OCI-LY7 (cell line): Measurements from ENCODE around the gene ZSWIM9. TPM values are rescaled to one million over a fixed set of nuclear protein-coding genes. Genes with fewer than 3 reads are reported as not detected.

Source experiments
- BruUV-seq: library from RNA; stranded (reverse); fragments of 400-500 nt; replicated peaks from 2 replicates; lab custom pipeline; 2021; lab: Mats Ljungman, UMichigan
- CTCF ChIA-PET: fragments of 300-600 bp; sonication (Branson Sonifier 250); formaldehyde crosslinking; loops from one replicate; lab custom pipeline; 2022; ENCODE audit warnings: antibody characterized with exemption; ENCODE audit not compliant: unreplicated experiment; lab: Charles Lee
- POLR2A ChIA-PET: fragments of 300-600 bp; sonication (Branson Sonifier 250); formaldehyde crosslinking; loops from one replicate; lab custom pipeline; 2022; ENCODE audit warnings: antibody characterized with exemption; lab: Charles Lee
- DNase-seq: peaks from one replicate; pipeline ENCODE4 v3.0.0-alpha.2; 2015; ENCODE audit warnings: low spot score
- H2AFZ ChIP-seq: fragments of 200-600 bp; sonication (generic), shearing (Covaris generic); 2 replicates; pipeline ENCODE4 v1.6.1; 2014; ENCODE audit warnings: mild to moderate bottlenecking, antibody characterized with exemption, low read length, moderate library complexity
- H3K27ac ChIP-seq: fragments of 200-600 bp; sonication (generic); 2 replicates; pipeline ENCODE4 v1.5.1; 2014; ENCODE audit warnings: mixed run types, low read depth, mild to moderate bottlenecking, moderate library complexity, low read length, inconsistent platforms; ENCODE audit not compliant: poor library complexity, severe bottlenecking
- H3K36me3 ChIP-seq: fragments of 200-600 bp; sonication (generic); 2 replicates; pipeline ENCODE4 v1.6.1; 2014; ENCODE audit warnings: mild to moderate bottlenecking, antibody characterized with exemption, low read length, moderate library complexity, mixed read lengths; ENCODE audit not compliant: insufficient read depth
- H3K4me1 ChIP-seq: fragments of 200-600 bp; sonication (generic); 2 replicates; pipeline ENCODE4 v1.5.1; 2014; ENCODE audit warnings: mild to moderate bottlenecking, low read length; ENCODE audit not compliant: insufficient read depth, poor library complexity, severe bottlenecking
- H3K4me2 ChIP-seq: fragments of 200-600 bp; sonication (generic); 2 replicates; pipeline ENCODE4 v1.6.1; 2014; ENCODE audit warnings: mild to moderate bottlenecking, low read length
- H3K4me3 ChIP-seq: fragments of 200-600 bp; sonication (generic); 2 replicates; pipeline ENCODE4 v1.5.1; 2014; ENCODE audit warnings: mild to moderate bottlenecking, low read depth, low read length; ENCODE audit not compliant: poor library complexity, severe bottlenecking
- H3K79me2 ChIP-seq: fragments of 200-600 bp; sonication (generic); 2 replicates; pipeline ENCODE4 v1.6.1; 2016; ENCODE audit warnings: low read depth, mild to moderate bottlenecking, low read length, moderate library complexity, mixed read lengths; ENCODE audit not compliant: insufficient read depth
- H3K9me2 ChIP-seq: fragments of 200-600 bp; sonication (generic); 2 replicates; pipeline ENCODE4 v1.6.1; 2016; ENCODE audit warnings: mild to moderate bottlenecking, low read length, mixed read lengths; ENCODE audit not compliant: insufficient read depth
- H3K9me3 ChIP-seq: fragments of 200-600 bp; sonication (generic); 2 replicates; pipeline ENCODE4 v1.6.1; 2014; ENCODE audit warnings: mild to moderate bottlenecking, mixed run types, low read length, mixed read lengths
- H4K20me1 ChIP-seq: fragments of 200-600 bp; sonication (generic); 2 replicates; pipeline ENCODE4 v1.6.1; 2014; ENCODE audit warnings: mild to moderate bottlenecking, antibody characterized with exemption, low read length, moderate library complexity, mixed read lengths; ENCODE audit not compliant: insufficient read depth
- EZH2phosphoT487 ChIP-seq: fragments of 200-600 bp; sonication (generic); IDR thresholded peaks from 2 replicates; pipeline ENCODE4 v1.6.1; 2018; ENCODE audit warnings: low read depth, borderline replicate concordance, mild to moderate bottlenecking, mixed run types, antibody characterized with exemption, low read length, moderate library complexity, mixed read lengths
- intact Hi-C: fragments of 100-400 bp; cut with micrococcal nuclease; formaldehyde crosslinking; loops from one replicate; pipeline ENCODE4 v1.10.0; 2022; ENCODE audit not compliant: unreplicated experiment
- total RNA-seq, 2 experiments: library from RNA; depleted of rRNA in 1 of 2; stranded (reverse); fragments of >200 nt in 1 of 2; shearing (Covaris generic) in 1 of 2; gene quantifications; 2 replicates each; pipeline ENCODE4 v1.2.3, GENCODE V29; 2014 to 2022
- TF ChIP-seq, protein P1 (sequence below): fragments of 200-600 bp; sonication (generic); conservative IDR thresholded peaks from 2 replicates; pipeline ENCODE4 v1.5.1; 2014; ENCODE audit warnings: mild to moderate bottlenecking, antibody characterized with exemption, low read length, moderate library complexity, mixed read lengths

The ZSWIM9 gene
- total RNA-seq, 2 experiments from 2014 or later = 4.5 to 10.5 TPM

- Histone ChIP-seq H3K9me2 (no peaks in the 10 kb centered on the region), H3K79me2 (no peaks in the 10 kb centered on the region), H3K27ac (no peak overlapping the region), H2AFZ (no peak overlapping the region), H4K20me1 (no peaks in the 10 kb centered on the region), H3K4me2 (no peak overlapping the region), H3K4me3 (no peak overlapping the region), H3K9me3 (no peaks in the 10 kb centered on the region), H3K4me1 (peaks cover 7% of the 10 kb centered on the region), H3K36me3 (peaks cover 96% of the 10 kb centered on the region)
- intact Hi-C loops = no loop called here
- TF ChIP-seq, protein P1, sequence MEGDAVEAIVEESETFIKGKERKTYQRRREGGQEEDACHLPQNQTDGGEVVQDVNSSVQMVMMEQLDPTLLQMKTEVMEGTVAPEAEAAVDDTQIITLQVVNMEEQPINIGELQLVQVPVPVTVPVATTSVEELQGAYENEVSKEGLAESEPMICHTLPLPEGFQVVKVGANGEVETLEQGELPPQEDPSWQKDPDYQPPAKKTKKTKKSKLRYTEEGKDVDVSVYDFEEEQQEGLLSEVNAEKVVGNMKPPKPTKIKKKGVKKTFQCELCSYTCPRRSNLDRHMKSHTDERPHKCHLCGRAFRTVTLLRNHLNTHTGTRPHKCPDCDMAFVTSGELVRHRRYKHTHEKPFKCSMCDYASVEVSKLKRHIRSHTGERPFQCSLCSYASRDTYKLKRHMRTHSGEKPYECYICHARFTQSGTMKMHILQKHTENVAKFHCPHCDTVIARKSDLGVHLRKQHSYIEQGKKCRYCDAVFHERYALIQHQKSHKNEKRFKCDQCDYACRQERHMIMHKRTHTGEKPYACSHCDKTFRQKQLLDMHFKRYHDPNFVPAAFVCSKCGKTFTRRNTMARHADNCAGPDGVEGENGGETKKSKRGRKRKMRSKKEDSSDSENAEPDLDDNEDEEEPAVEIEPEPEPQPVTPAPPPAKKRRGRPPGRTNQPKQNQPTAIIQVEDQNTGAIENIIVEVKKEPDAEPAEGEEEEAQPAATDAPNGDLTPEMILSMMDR = no peak
- TF ChIP-seq EZH2phosphoT487 = no peak
- DNase-seq = no peak
- BruUV-seq = no TSS peak
- CTCF ChIA-PET = no interaction called here
- POLR2A ChIA-PET = no interaction called here
Measured at GRCh38 chr19:48148576-48148975, 21.9 kb upstream of the ZSWIM9 start.

- H3K4me1 ChIP-seq = peaks cover 7% of the 10 kb centered on the region
- peaks cover 96% of the 10 kb centered on the region for H3K36me3 ChIP-seq
- ChIA-PET CTCF (no interaction called here), POLR2A (interaction anchor here (0.7 kb wide), 1 partner anchor 112 kb away, joined by 3 read pairs; no protein-coding TSS in a partner anchor)
- no peak overlapping the region for H3K4me3 ChIP-seq
- no peak overlapping the region for H3K4me2 ChIP-seq
- no peak for DNase-seq
- no peak overlapping the region for H3K27ac ChIP-seq
- no peaks in the 10 kb centered on the region for H3K9me3 ChIP-seq
- no peak overlapping the region for H2AFZ ChIP-seq
- no peaks in the 10 kb centered on the region for H3K79me2 ChIP-seq
- no peak for TF ChIP-seq EZH2phosphoT487
- TF ChIP-seq, protein P1 = no peak
- intact Hi-C loops = no loop called here
- BruUV-seq = no TSS peak
- H4K20me1 ChIP-seq = no peaks in the 10 kb centered on the region
- H3K9me2 ChIP-seq = no peaks in the 10 kb centered on the region
Measured at GRCh38 chr19:48149430-48149829, 21.1 kb upstream of the ZSWIM9 start.

DNA sequence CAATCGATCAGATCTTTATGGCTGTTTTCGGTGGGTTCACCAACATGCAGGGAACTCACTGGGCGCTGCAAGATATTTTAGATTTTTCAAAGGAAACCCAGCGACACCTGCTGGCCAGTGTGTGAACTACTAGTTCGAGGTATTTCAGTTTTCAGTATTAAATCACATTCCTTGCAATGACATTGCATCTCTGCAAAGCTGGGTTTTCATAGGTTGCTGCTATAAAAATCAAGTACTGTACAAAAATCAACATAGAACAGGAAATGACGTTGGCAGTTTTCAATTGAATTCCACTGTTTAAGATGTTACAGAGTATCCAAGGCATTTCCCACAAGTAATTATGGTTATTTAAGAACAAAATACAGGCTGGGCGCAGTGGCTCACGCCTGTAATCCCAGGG lies 17.9 kb upstream of the ZSWIM9 start:
- Histone ChIP-seq H3K36me3 (peaks cover 93% of the 10 kb centered on the region), H3K79me2 (no peaks in the 10 kb centered on the region), H3K4me1 (peaks cover 7% of the 10 kb centered on the region), H4K20me1 (no peaks in the 10 kb centered on the region), H3K27ac (peak overlapping the region; percentile 3), H3K4me3 (no peak overlapping the region), H3K4me2 (no peak overlapping the region), H3K9me3 (no peaks in the 10 kb centered on the region), H2AFZ (no peak overlapping the region), H3K9me2 (no peaks in the 10 kb centered on the region)
- TF ChIP-seq, protein P1 = peak; percentile 92
- no peak for TF ChIP-seq EZH2phosphoT487
- TSS peak; percentile 58 for BruUV-seq
- intact Hi-C loops = no loop called here
- POLR2A ChIA-PET = no interaction called here
- CTCF ChIA-PET = no interaction called here
- DNase-seq = peak; percentile 64
